HG03432 (cell line): Measurements from ENCODE around the gene SRRM5.
"Not testable (repeated sequence)": the region's sequence is repeated elsewhere in the genome, so short reads cannot be mapped to it uniquely, and the experiment has no call there.

Source experiments
- ATAC-seq: cut with Tn5 transposase; IDR thresholded peaks from one replicate; pipeline ENCODE4 v1.9.1; 2021; ENCODE audit warnings: mild to moderate bottlenecking, moderate library complexity; ENCODE audit not compliant: unreplicated experiment

Gene SRRM5

DNA sequence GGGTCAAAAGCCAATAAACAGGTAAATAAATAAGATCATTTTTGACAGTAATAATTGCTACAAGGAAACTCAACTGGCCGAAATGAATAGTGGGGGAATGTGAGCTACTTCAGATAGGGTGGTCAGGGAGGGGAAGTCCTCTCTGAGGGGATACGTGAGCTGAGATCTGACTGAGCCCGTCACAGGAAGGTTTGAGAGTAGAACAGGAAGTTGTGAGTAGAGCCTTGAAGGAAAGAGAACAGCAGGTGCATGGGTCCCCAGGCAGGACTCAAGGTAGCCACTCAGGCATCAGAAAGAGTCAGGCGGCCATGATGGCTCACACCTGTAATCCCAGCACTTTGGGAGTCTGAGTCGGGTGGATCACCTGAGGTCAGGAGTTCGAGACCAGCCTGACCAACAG lies 22.2 kb upstream of the SRRM5 start:
- ATAC-seq = no peak

DNA sequence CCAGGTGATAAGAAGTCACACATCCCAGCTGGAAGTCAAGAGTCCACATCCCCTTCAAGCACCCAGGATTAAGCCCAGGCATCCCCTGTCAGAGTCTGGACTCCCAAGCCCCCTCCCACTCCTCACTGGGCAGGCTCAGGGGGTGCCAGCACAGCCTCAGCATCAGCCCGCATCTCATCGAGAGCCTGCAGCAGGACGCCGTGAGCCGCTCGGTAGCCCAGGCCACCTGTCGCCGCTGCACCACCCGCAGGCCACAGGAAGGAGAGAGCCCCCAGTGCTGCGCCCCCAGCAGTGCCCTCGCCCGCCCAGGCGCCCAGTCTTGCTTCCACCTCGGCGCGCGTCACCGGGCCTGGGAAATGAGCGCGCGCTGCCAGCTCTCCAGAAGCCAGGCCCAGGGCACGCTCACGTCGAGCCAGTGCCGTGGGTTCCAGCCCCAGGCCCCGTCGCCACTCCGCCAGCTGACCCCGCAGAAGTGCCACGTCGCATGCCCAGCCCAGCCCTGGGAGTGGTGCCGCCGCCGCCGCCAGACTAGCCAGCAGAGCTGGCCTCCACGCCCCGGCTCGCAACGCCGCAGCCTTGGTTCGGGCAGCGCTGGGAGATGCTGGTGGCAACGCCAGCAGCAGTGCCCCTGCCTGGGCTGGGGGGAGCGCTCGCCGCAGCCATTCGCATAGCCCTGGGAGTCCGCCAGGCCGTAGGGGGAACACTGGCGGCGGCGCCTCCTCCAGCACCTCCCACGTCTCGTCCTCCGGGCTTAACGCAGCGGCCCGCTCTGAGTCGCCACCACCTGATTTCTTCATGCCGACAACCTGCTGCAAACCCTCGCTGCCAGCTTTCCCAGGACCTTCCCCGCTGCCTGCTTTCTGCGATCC lies 19.8 kb upstream of the SRRM5 start:
- no peak for ATAC-seq

GRCh38 chr19:43592800-43593350 lies 19.0 kb upstream of the SRRM5 start:
- no peak for ATAC-seq

GRCh38 chr19:43594081-43594697 lies 17.7 kb upstream of the SRRM5 start:
- ATAC-seq = no peak

DNA sequence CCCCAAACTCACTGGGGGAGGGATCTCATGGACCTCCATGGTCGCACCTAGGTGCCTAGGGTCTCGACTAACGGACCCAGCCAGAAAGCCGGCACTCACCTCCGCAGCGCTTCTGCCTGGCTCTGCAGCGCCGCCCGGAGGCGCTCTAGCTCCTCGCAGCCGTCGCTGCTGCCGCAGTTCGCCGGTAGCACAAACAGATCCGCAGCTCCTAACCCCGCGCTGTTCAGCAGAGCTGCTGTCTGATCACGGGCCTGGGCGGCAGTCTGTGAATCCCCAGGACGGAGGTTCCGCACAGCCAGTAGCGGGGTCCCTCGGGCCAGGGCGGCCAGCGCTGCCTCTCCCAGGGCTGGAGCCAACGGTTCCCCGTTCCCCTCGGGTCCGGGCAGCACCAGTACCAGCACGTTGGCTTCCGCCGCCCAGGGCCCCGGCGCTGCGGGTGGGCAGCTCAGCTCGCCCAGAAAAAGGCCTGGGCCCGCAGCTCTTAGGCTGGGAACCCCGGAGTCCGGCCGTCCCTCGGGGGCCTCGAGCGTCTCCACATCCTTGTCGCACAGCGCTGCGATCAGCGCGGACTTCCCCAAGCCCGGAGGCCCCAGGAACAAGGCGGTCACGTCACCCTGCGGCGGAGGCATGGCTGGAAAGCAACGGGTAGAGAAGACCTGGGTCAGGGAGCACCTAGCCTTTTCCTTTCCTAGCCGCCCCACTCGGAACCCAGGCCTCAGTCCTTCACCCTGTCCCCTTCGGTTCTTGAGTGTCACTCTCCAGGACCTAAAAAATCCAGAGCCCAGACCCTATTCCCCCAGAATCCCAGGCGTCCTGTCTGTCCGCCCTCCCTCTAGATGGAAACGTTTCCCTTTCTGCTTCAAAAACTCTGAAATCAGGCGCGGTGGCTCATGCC lies 16.9 kb upstream of the SRRM5 start:
- ATAC-seq = peak; percentile 28

GRCh38 chr19:43595605-43595998 lies 16.3 kb upstream of the SRRM5 start:
- ATAC-seq = peak; percentile 16

DNA sequence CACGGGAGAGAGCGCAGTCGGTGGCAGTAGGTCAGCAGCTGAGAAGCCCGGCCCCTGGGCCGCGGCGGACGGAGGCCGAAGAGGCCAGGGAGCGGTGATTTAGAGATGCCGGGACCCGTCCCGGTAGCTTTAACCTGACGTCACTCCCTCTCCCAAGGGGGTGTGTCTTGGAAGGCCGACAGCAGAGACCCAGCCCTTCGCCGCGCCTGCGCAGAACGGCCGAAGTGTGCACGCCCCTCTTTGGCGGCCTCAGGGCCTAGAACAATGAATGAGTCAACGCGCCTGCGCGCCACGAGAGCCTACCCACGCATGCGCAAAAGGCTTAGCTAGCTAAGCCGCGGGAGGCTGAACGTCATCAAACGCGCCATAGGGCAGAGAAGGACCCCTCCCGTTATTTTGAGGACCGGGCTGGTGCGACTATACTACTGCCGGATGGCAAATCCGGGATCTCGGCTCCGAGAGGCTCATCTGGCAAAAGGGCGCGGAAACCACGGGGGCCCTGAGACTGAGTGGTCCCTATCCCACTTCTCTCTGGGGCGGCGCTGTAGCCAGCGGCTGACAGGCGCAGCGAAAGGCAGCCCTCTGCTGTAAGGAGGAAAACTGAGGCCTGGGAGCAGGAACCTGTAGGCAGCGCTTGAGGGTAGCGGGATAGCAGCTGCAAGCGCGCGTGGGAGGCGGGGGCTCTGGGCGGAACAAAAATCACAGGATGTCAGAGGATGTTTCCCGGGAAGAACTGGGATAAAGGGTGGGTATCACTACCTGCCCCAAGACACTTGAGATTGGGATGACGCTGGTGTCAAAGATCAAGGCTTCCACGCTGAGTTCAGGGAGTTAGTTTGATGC lies 15.7 kb upstream of the SRRM5 start, which contains the start of the genes IRGQ and ZNF576:
Gene IRGQ, minus strand, starts transcription at position 136 of the 843 bp plus-strand sequence. CDS start 796 bp downstream, outside the sequence.
Gene ZNF576, plus strand, starts transcription at position 597 of the 843 bp plus-strand sequence. CDS start 514 bp downstream, outside the sequence.
- peak; percentile 84 for ATAC-seq

DNA sequence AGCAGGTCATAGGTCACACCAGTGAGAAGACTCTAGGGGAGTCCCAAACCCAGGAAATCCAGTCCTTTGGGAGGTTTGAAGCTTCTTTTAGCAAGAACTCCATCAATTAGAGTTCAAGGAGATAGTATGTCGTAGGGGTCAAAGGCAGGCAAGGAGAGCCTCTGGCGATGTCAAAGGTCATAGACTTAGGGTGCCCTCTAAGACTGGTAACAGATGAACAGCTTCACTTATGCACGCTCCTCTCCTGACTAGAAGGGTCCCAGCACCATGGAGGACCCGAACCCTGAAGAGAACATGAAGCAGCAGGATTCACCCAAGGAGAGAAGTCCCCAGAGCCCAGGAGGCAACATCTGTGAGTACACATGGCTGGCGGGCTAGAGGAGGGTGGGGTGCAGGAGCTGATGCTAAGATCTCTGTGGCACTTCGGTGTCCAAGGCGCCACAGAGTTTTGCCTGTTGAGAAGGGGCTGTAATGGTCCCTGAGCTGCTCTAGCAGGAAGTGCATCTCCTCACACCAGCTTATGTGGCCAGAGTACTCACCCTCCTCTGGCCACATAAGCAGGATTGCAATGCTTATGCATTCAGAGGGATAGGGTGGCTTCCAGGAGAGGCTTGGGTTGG lies 14.9 kb upstream of the SRRM5 start:
- ATAC-seq = no peak

DNA sequence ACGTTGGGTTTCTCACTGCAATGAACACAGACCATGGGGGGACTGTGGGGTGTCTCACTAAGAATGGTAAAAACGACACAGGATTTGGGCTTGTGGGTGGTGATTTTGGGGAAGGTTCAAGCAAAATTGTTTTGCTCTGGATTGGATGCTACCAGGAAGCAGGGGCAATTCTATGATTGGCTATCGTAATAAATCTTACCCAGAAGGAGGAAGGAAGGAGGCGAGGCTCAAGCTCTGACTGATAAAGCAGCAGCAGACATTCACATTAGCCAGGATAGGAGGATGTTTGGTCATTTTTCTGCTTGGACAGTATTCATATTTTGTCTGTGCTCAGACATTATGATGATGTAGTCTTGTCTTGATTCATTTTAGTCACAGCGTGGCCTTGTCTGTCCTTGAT lies 14.0 kb upstream of the SRRM5 start:
- no peak for ATAC-seq

DNA sequence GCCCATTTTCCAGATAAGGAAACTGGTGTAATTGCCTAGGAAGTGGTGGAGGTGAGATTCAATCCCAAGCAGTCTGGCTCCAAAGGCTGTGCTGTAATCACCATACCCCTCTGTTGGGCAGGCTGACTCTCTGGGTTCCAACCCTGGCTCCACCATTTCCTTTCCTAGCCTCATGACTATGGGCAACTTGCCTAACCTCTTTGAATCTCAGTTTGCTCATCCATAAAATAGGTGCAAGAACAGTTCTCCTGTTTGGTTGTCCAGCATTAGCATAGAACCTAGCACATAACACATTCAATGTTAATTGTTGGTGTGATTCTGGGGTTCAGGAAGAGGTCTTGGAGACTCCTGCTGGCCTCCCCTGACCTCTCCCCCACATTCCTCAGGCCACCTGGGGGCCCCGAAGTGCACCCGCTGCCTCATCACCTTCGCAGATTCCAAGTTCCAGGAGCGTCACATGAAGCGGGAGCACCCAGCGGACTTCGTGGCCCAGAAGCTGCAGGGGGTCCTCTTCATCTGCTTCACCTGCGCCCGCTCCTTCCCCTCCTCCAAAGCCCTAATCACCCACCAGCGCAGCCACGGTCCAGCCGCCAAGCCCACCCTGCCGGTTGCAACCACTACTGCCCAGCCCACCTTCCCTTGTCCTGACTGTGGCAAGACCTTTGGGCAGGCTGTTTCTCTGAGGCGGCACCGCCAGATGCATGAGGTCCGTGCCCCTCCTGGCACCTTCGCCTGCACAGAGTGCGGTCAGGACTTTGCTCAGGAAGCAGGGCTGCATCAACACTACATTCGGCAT lies 13.2 kb upstream of the SRRM5 start:
- no peak for ATAC-seq

DNA sequence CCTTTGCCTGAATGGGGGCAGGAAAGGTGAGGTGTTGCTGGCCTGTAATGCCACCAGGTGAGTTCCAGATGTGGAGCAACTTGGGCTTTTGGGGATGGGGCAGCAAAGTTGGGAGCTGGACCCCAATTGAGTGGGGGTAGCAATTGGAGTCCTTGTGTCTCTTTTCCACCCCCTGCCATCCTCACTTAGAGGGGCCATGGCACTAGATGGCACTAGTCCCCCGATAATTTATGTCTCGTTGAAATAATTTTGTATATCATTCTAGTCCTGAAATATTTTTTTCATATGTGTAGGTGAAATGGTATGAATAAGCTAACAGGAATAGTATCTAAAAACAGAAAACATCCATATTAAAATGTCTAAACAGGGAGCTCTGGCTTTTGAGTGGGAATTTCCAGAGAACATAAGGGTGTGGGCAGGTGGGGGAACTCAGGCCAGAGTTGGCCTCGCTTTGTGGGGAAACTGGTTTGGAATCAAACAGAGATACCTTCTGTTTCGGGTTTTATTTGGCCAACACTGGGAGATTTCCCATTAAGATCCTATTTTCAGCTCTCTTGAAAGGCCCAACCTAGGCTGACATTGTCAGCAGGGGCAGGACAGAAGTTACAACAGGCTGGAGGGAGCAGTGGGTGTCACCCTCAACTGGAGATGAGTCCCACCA lies 12.1 kb upstream of the SRRM5 start:
- ATAC-seq = no peak

GRCh38 chr19:43600326-43600725 lies 11.6 kb upstream of the SRRM5 start:
- not testable (repeated sequence) for ATAC-seq

DNA sequence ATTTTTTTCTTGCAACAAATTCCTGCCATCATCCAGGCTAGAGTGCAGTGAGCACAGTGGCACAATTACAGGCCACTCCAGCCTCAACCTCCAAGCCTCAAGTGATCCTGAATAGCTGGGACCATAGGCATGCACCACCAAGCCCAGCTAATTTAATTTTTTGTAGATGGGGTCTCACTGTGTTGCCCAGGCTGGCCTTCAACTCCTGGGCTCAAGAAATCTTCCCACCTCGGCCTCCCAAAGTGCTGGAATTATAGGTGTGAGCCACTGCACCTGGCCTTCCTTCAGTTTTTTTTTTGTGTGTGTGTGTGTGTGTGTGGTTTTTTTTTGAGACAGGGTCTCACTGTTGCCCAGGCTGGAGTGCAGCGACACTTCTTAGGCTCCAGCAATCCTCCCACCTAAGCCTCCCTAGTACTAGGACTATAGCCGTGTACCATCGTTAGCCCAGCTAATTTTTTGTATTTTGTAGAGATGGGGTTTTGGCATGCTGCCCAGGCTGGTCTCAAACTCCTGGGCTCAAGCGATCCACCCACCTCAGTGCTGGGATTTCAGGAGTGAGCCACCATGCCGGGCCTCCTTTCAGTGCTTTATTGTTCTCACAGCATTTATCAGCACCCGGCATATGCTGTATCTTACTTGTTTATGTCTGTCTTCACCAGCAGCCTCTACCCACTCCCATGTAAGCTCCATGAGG lies 5.9 kb upstream of the SRRM5 start:
- no peak for ATAC-seq

DNA sequence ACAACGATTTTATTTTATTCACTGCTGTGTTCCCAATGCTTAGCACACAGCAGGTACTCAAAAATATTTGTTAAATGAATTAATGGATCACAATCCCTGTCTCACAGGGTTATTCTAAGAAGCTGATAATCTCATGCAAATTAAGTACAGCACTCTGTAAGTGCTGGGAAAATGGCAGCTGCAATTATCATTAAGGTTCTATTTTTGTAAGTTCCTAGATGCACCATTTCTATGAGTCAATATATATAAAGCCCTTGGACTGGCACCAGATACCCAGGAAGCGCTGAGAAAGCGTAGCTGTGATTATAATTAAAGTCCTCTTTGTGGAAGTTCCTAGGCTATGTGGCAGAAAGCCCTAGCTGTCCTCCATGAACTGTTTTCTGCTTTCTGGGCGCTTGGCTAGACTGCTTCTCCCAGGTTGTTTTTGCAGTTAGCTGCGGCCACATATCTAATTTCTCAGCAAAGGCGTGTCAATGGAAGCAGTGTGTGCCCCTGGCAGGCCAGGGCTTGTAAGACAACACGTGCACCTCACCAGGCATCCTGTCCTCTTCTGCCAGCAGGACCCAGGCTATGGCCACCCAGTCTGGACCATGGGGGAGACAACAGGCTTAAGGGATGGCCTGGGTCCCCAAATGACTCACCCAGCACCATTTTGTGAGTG lies 5.2 kb upstream of the SRRM5 start:
- no peak for ATAC-seq

GRCh38 chr19:43607238-43608205 lies 4.4 kb upstream of the SRRM5 start:
- no peak for ATAC-seq

GRCh38 chr19:43609872-43610271 lies 2.0 kb upstream of the SRRM5 start:
- no peak for ATAC-seq
